Caco-2 (cell line): ENCODE results near the gene FPGS. TPM values are rescaled to one million over a fixed set of nuclear protein-coding genes. Genes with fewer than 3 reads are reported as not detected.

Experiments used
- BruUV-seq: library from RNA; stranded (reverse); fragments of 400-500 nt; replicated peaks from 2 replicates; lab custom pipeline; 2021; lab: Mats Ljungman, UMichigan
- CTCF ChIA-PET: fragments of 300-600 bp; sonication (Branson Sonifier 250); formaldehyde crosslinking; loops from one replicate; lab custom pipeline; 2022; ENCODE audit warnings: antibody characterized with exemption; lab: Charles Lee
- POLR2A ChIA-PET: fragments of 300-600 bp; sonication (Branson Sonifier 250); formaldehyde crosslinking; loops from one replicate; lab custom pipeline; 2022; ENCODE audit warnings: antibody characterized with exemption; lab: Charles Lee
- DNase-seq, 2 experiments: peaks; one replicate each; pipeline versions ENCODE4 v3.0.0 to v3.0.0-alpha.2; 2020 to 2022
- H3K27me3 ChIP-seq: replicated peaks from 2 replicates; pipeline ENCODE4 v1.6.0; 2011; ENCODE audit warnings: low read length; ENCODE audit not compliant: control insufficient read depth, insufficient read depth
- H3K36me3 ChIP-seq: 2 replicates; pipeline ENCODE4 v1.5.1; 2011; ENCODE audit warnings: low read length; ENCODE audit not compliant: control insufficient read depth, insufficient read depth
- H3K4me1 ChIP-seq: fragments of 250-450 bp; sonication (Bioruptor Pico); 2 replicates; pipeline ENCODE4 v1.5.1; 2020; ENCODE audit warnings: mild to moderate bottlenecking
- H3K4me3 ChIP-seq: 2 replicates; pipeline ENCODE4 v1.5.1; 2011; ENCODE audit warnings: low read depth, mild to moderate bottlenecking, control low read depth, low read length
- H3K9me3 ChIP-seq: fragments of 250-450 bp; sonication (Bioruptor Pico); 2 replicates; pipeline ENCODE4 v1.5.1; 2020; ENCODE audit warnings: mild to moderate bottlenecking, moderate library complexity
- H3K27ac Mint-ChIP-seq: one replicate; pipeline ENCODE4 v1.8.0; 2022; ENCODE audit warnings: mixed read lengths; ENCODE audit not compliant: unreplicated experiment
- H3K27me3 Mint-ChIP-seq: one replicate; pipeline ENCODE4 v1.8.0; 2022; ENCODE audit warnings: mixed read lengths; ENCODE audit not compliant: insufficient read depth, unreplicated experiment
- H3K36me3 Mint-ChIP-seq: one replicate; pipeline ENCODE4 v1.8.0; 2022; ENCODE audit warnings: mild to moderate bottlenecking, mixed read lengths; ENCODE audit not compliant: insufficient read depth, unreplicated experiment
- H3K4me1 Mint-ChIP-seq: one replicate; pipeline ENCODE4 v1.8.0; 2022; ENCODE audit warnings: low read depth, mixed read lengths; ENCODE audit not compliant: unreplicated experiment
- H3K4me3 Mint-ChIP-seq: one replicate; pipeline ENCODE4 v1.8.0; 2022; ENCODE audit warnings: mild to moderate bottlenecking, moderate library complexity, mixed read lengths; ENCODE audit not compliant: unreplicated experiment
- H3K9me3 Mint-ChIP-seq: one replicate; pipeline ENCODE4 v1.8.0; 2022; ENCODE audit warnings: mixed read lengths; ENCODE audit not compliant: unreplicated experiment
- intact Hi-C: fragments of 100-400 bp; cut with micrococcal nuclease; formaldehyde crosslinking; loops from one replicate; pipeline ENCODE4 v1.10.0; 2022; ENCODE audit not compliant: unreplicated experiment
- total RNA-seq: library from RNA; stranded (reverse); gene quantifications from 2 replicates; pipeline ENCODE4 v1.2.3, GENCODE V29; 2022
- TF ChIP-seq, protein P1 (sequence below), 2 experiments: fragments of 200-600 bp in 1 of 2; IDR thresholded peaks; 1 replicate in 1 of 2; 2 replicates in 1 of 2; pipeline versions ENCODE4 v1.5.1 to v1.8.0; 2011 to 2022; ENCODE audit warnings: antibody characterized with exemption in 1 of 2, control low read depth in 1 of 2, inconsistent platforms in 1 of 2, low read depth in 1 of 2, low read length in 1 of 2, mild to moderate bottlenecking in 1 of 2, moderate library complexity in 1 of 2; ENCODE audit not compliant: insufficient read depth in 1 of 2, severe bottlenecking in 1 of 2, unreplicated experiment in 1 of 2

FPGS gene
- total RNA-seq, 1 experiment from 2014 or later: 54.4 TPM

DNA sequence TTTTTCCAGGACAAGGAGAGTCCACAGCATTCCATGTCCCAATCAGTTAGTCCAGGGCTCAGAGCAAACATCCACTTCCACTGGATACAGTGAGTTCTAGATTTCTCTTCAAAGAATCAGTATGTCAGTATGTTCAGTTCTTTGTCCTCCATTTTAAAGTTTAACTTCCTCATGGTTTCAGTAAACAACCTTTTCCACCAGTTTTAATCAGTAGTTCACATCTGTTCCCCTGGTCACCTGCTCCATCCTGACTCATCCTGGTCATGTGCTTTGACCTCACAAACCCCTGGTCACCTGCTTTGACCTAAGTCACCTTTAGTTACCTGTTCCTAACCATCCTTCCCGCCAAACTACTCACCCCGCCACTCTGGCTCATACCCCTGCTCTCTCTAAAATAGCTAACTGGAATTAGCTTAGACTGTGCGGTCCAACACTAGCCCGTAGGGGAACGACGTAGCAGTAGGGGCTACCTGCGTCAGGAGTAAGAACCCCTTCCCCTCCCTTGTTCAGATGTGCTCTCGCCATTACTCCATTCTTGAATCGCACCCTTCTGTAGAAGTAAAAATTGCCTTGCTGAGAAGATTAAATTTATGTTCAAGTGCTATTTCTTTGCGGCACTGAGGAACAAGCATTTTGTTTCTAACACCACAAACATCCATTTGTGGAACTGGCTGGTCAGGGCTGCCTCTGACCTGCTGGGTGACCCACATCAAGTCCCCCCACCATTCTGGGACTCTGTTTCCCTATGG is 46.2 kb downstream of the FPGS start:
- CTCF ChIA-PET: no interaction called here

DNA sequence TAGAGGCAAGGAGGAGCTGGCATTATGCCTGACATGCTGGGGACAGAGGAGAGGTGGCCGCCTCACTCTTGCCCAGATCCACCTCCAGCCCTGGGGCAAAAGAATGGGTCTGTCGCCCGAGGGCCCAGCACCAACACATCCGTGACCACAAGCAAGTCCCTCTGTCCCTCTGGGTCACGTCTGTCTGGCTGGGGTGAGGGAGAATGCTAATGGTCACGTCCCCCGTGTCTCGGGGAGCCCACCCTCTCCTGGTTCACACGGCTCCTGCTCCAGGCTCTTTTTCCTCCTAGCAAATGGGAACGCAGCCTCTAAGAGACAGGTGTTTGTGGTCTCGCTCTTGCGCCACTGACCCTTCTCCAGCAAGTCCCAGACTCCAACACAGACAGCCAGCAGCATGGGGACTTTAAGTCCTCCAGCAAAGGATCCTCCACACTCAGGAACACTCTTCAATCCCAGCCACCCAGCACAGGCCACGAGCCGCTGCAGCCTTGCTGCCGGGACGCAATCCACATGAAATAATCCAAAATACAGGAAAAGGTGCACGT is 47.7 kb downstream of the FPGS start:
- Mint-ChIP-seq H3K27me3 (no peaks in the 10 kb centered on the region), H3K27ac (no peak overlapping the region), H3K36me3 (no peaks in the 10 kb centered on the region), H3K4me3 (no peak overlapping the region), H3K4me1 (no peaks in the 10 kb centered on the region), H3K9me3 (peaks cover 11% of the 10 kb centered on the region)
- POLR2A ChIA-PET: no interaction called here
- Histone ChIP-seq H3K27me3 (no peaks in the 10 kb centered on the region), H3K4me1 (no peaks in the 10 kb centered on the region), H3K4me3 (no peak overlapping the region), H3K9me3 (peaks cover 17% of the 10 kb centered on the region), H3K36me3 (no peaks in the 10 kb centered on the region)
- CTCF ChIA-PET: no interaction called here
- no peak for DNase-seq
- intact Hi-C loops: no loop called here
- TF ChIP-seq, protein P1, sequence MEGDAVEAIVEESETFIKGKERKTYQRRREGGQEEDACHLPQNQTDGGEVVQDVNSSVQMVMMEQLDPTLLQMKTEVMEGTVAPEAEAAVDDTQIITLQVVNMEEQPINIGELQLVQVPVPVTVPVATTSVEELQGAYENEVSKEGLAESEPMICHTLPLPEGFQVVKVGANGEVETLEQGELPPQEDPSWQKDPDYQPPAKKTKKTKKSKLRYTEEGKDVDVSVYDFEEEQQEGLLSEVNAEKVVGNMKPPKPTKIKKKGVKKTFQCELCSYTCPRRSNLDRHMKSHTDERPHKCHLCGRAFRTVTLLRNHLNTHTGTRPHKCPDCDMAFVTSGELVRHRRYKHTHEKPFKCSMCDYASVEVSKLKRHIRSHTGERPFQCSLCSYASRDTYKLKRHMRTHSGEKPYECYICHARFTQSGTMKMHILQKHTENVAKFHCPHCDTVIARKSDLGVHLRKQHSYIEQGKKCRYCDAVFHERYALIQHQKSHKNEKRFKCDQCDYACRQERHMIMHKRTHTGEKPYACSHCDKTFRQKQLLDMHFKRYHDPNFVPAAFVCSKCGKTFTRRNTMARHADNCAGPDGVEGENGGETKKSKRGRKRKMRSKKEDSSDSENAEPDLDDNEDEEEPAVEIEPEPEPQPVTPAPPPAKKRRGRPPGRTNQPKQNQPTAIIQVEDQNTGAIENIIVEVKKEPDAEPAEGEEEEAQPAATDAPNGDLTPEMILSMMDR (IDR thresholded peaks at IDR 0.05; ENCODE audit: insufficient read depth in 1 of 2, low read depth in 1 of 2, low read length in 1 of 2, severe bottlenecking in 1 of 2, unreplicated experiment in 1 of 2): no peak
- BruUV-seq: no TSS peak

More for the DNA sequence above, 46.2 kb downstream of the FPGS start:
- POLR2A ChIA-PET: no interaction called here
- no peak overlapping the region for H3K4me3 ChIP-seq
- no peaks in the 10 kb centered on the region for H3K4me1 ChIP-seq
- no peak for DNase-seq
- peaks cover 11% of the 10 kb centered on the region for H3K9me3 Mint-ChIP-seq
- no peaks in the 10 kb centered on the region for H3K27me3 Mint-ChIP-seq
- TF ChIP-seq, protein P1 (IDR thresholded peaks at IDR 0.05; ENCODE audit: insufficient read depth in 1 of 2, low read depth in 1 of 2, low read length in 1 of 2, severe bottlenecking in 1 of 2, unreplicated experiment in 1 of 2): no peak
- H3K27me3 ChIP-seq: no peaks in the 10 kb centered on the region
- intact Hi-C loops: no loop called here
- H3K4me1 Mint-ChIP-seq: no peaks in the 10 kb centered on the region
- no peak overlapping the region for H3K4me3 Mint-ChIP-seq
- H3K36me3 Mint-ChIP-seq: no peaks in the 10 kb centered on the region
- no TSS peak for BruUV-seq
- no peaks in the 10 kb centered on the region for H3K36me3 ChIP-seq
- H3K27ac Mint-ChIP-seq: no peak overlapping the region
- peaks cover 17% of the 10 kb centered on the region for H3K9me3 ChIP-seq

DNA sequence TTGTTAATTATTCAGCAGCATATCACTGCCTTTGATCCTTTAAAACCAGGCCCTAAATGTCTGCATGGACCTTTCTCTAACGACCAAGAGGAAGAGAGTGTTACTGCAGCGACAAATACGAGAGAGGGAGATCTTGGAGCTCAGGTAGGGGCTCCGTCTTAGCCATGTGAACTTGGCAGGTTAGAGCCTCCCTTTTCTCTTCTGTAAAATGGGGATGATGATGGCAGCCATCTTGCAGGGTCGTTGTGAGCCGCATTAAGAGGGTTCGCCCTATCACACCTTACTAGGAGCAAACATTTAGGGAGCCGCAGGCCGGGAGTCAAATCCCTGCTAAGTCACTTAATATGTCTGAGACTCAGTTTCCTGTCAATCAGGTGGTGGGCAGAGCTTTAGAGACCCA is 50.1 kb downstream of the FPGS start:
- no TSS peak for BruUV-seq
- POLR2A ChIA-PET: interaction anchor here (0.6 kb wide), 1 partner anchor 61 kb away, joined by 3 read pairs; no protein-coding TSS in a partner anchor
- Mint-ChIP-seq H3K4me1 (no peaks in the 10 kb centered on the region), H3K27me3 (no peaks in the 10 kb centered on the region), H3K4me3 (no peak overlapping the region), H3K9me3 (peaks cover 11% of the 10 kb centered on the region), H3K36me3 (no peaks in the 10 kb centered on the region), H3K27ac (no peak overlapping the region)
- peaks cover 17% of the 10 kb centered on the region for H3K9me3 ChIP-seq
- H3K36me3 ChIP-seq: no peaks in the 10 kb centered on the region
- CTCF ChIA-PET: interaction anchor here (0.6 to 1.4 kb wide), 2 partner anchors 28 to 334 kb away, joined by 3 to 6 read pairs; no protein-coding TSS in a partner anchor
- DNase-seq: no peak
- TF ChIP-seq, protein P1 (IDR thresholded peaks at IDR 0.05; ENCODE audit: insufficient read depth in 1 of 2, low read depth in 1 of 2, low read length in 1 of 2, severe bottlenecking in 1 of 2, unreplicated experiment in 1 of 2): no peak
- no peak overlapping the region for H3K4me3 ChIP-seq
- H3K4me1 ChIP-seq: no peaks in the 10 kb centered on the region; the same call in 1 of the 2 replicates
- no peaks in the 10 kb centered on the region for H3K27me3 ChIP-seq
- intact Hi-C loops: no loop called here
